Hepatocyte (in vitro differentiated cells): ENCODE data around the gene DOK6. TPM values are rescaled to one million over a fixed set of nuclear protein-coding genes. Genes with fewer than 3 reads are reported as not detected.

Experiments used
- DNase-seq: peaks from one replicate; pipeline ENCODE4 v3.0.0-alpha.2; 2016; ENCODE audit warnings: low spot score
- H2AFZ ChIP-seq: fragments of 200-600 bp; sonication (generic); 2 replicates; pipeline ENCODE4 v1.6.0; 2016; ENCODE audit warnings: antibody characterized with exemption, mild to moderate bottlenecking
- H3K27ac ChIP-seq: fragments of 200-600 bp; sonication (generic); 2 replicates; pipeline ENCODE4 v1.5.1; 2016; ENCODE audit warnings: mild to moderate bottlenecking
- H3K27me3 ChIP-seq: fragments of 200-600 bp; sonication (generic); 2 replicates; pipeline ENCODE4 v1.6.1; 2016
- H3K36me3 ChIP-seq: fragments of 200-600 bp; sonication (generic); replicated peaks from 2 replicates; pipeline ENCODE4 v1.5.1; 2016; ENCODE audit warnings: low read depth; ENCODE audit not compliant: insufficient read depth
- H3K4me1 ChIP-seq: fragments of 200-600 bp; sonication (generic); 2 replicates; pipeline ENCODE4 v1.5.1; 2016; ENCODE audit warnings: mild to moderate bottlenecking, moderate library complexity; ENCODE audit not compliant: insufficient read depth
- H3K4me2 ChIP-seq: fragments of 200-600 bp; sonication (generic); 2 replicates; pipeline ENCODE4 v1.6.0; 2016
- H3K4me3 ChIP-seq: fragments of 200-600 bp; sonication (generic); 2 replicates; pipeline ENCODE4 v1.5.1; 2016; ENCODE audit warnings: mild to moderate bottlenecking
- H3K79me2 ChIP-seq: fragments of 200-600 bp; sonication (generic); 2 replicates; pipeline ENCODE4 v1.6.0; 2017; ENCODE audit warnings: mild to moderate bottlenecking
- H3K9me2 ChIP-seq: fragments of 200-600 bp; sonication (generic); replicated peaks from 2 replicates; pipeline ENCODE4 v1.6.0; 2017; ENCODE audit warnings: mild to moderate bottlenecking; ENCODE audit not compliant: insufficient read depth
- H3K9me3 ChIP-seq: fragments of 200-600 bp; sonication (generic); 2 replicates; pipeline ENCODE4 v1.5.1; 2016; ENCODE audit warnings: low read depth, mild to moderate bottlenecking
- H4K20me1 ChIP-seq: fragments of 200-600 bp; sonication (generic); 2 replicates; pipeline ENCODE4 v1.6.0; 2016; ENCODE audit warnings: mild to moderate bottlenecking; ENCODE audit not compliant: insufficient read depth, poor library complexity, severe bottlenecking
- CTCF ChIP-seq: fragments of 200-600 bp; sonication (generic); IDR thresholded peaks from 2 replicates; pipeline ENCODE4 v1.5.1; 2016; ENCODE audit warnings: antibody characterized with exemption, mild to moderate bottlenecking; ENCODE audit not compliant: poor library complexity
- EZH2 ChIP-seq: fragments of 200-600 bp; sonication (generic); IDR thresholded peaks from 2 replicates; pipeline ENCODE4 v1.6.1; 2016; ENCODE audit warnings: antibody characterized with exemption, mild to moderate bottlenecking, borderline replicate concordance
- EZH2phosphoT487 ChIP-seq: fragments of 200-600 bp; sonication (generic); IDR thresholded peaks from one replicate; pipeline ENCODE4 v1.6.1; 2018; ENCODE audit warnings: antibody characterized with exemption, mild to moderate bottlenecking, low read depth, moderate library complexity; ENCODE audit not compliant: unreplicated experiment, severe bottlenecking
- WGBS: methylation state at CpG from one replicate; pipeline ENCODE4 v1.1.6; 2016; ENCODE audit warnings: low lambda C conversion rate; ENCODE audit errors: missing lambda C conversion rate; 5-methylcytosine and 5-hydroxymethylcytosine counted together
- polyA plus RNA-seq: library from polyadenylated mRNA; unstranded; fragments of >200 nt; fragmentation: Nextera tagmentation; extraction: Ambion mirVana; gene quantifications from 2 replicates; pipeline ENCODE4 v1.2.1, GENCODE V29; 2016
- total RNA-seq: library from RNA; depleted of rRNA; stranded (reverse); fragments of >200 nt; gene quantifications from 2 replicates; pipeline ENCODE4 v1.2.3, GENCODE V29; 2014

DOK6 gene
- total and polyA plus RNA-seq, 2 experiments from 2014 or later, result 2.6 to 4.0 TPM

- DNase-seq, result no peak
- Histone ChIP-seq H3K27me3 (no peaks in the 10 kb centered on the region), H3K9me2 (no peaks in the 10 kb centered on the region), H2AFZ (no peak overlapping the region), H3K36me3 (no peaks in the 10 kb centered on the region), H3K79me2 (no peaks in the 10 kb centered on the region), H3K4me2 (no peak overlapping the region), H3K4me3 (no peak overlapping the region), H3K27ac (no peak overlapping the region), H3K4me1 (no peaks in the 10 kb centered on the region), H4K20me1 (no peaks in the 10 kb centered on the region), H3K9me3 (peaks cover 6% of the 10 kb centered on the region)
- TF ChIP-seq CTCF, result no peak
- WGBS, result 90% methylated on average over 1 of the region's 1 CpG
Measured at GRCh38 chr18:69718912-69719547, 318.3 kb downstream of the DOK6 start.

- no peaks in the 10 kb centered on the region for H3K4me1 ChIP-seq
- H4K20me1 ChIP-seq, result no peaks in the 10 kb centered on the region
- H2AFZ ChIP-seq, result no peak overlapping the region
- H3K27me3 ChIP-seq, result no peaks in the 10 kb centered on the region
- H3K27ac ChIP-seq, result no peak overlapping the region
- no peaks in the 10 kb centered on the region for H3K79me2 ChIP-seq
- H3K4me2 ChIP-seq, result no peak overlapping the region
- DNase-seq, result no peak
- WGBS, result 87% methylated on average over 4 of the region's 4 CpGs
- H3K9me3 ChIP-seq, result peaks cover 6% of the 10 kb centered on the region
- H3K9me2 ChIP-seq, result no peaks in the 10 kb centered on the region
- TF ChIP-seq EZH2, result no peak
- H3K36me3 ChIP-seq, result no peaks in the 10 kb centered on the region
- H3K4me3 ChIP-seq, result no peak overlapping the region
Measured at GRCh38 chr18:69720422-69720821, 319.7 kb downstream of the DOK6 start.

- no peak for TF ChIP-seq EZH2phosphoT487
- no peak for TF ChIP-seq EZH2
- TF ChIP-seq CTCF, result no peak
- Histone ChIP-seq H3K27me3 (no peaks in the 10 kb centered on the region), H3K9me2 (no peaks in the 10 kb centered on the region), H2AFZ (no peak overlapping the region), H3K4me2 (no peak overlapping the region), H3K79me2 (no peaks in the 10 kb centered on the region), H3K4me1 (no peaks in the 10 kb centered on the region), H3K36me3 (no peaks in the 10 kb centered on the region), H3K27ac (no peak overlapping the region), H3K9me3 (peaks cover 6% of the 10 kb centered on the region), H3K4me3 (no peak overlapping the region), H4K20me1 (no peaks in the 10 kb centered on the region)
- DNase-seq, result no peak
- WGBS, result 87% methylated on average over 3 of the region's 3 CpGs
Measured at GRCh38 chr18:69723434-69723833, 322.7 kb downstream of the DOK6 start.

- Histone ChIP-seq H3K27ac (no peak overlapping the region), H4K20me1 (no peaks in the 10 kb centered on the region), H3K4me1 (no peaks in the 10 kb centered on the region), H3K4me2 (no peak overlapping the region), H3K9me2 (no peaks in the 10 kb centered on the region), H3K4me3 (no peak overlapping the region), H3K27me3 (no peaks in the 10 kb centered on the region), H3K36me3 (no peaks in the 10 kb centered on the region), H3K9me3 (no peaks in the 10 kb centered on the region), H3K79me2 (no peaks in the 10 kb centered on the region), H2AFZ (no peak overlapping the region)
- no peak for DNase-seq
- no peak for TF ChIP-seq CTCF
- no peak for TF ChIP-seq EZH2
- no peak for TF ChIP-seq EZH2phosphoT487
- WGBS, result 96% methylated on average over 8 of the region's 8 CpGs
Measured at GRCh38 chr18:69725009-69725408, 324.3 kb downstream of the DOK6 start.
